ENCODE measurements around the gene B3GNT7.

DNA sequence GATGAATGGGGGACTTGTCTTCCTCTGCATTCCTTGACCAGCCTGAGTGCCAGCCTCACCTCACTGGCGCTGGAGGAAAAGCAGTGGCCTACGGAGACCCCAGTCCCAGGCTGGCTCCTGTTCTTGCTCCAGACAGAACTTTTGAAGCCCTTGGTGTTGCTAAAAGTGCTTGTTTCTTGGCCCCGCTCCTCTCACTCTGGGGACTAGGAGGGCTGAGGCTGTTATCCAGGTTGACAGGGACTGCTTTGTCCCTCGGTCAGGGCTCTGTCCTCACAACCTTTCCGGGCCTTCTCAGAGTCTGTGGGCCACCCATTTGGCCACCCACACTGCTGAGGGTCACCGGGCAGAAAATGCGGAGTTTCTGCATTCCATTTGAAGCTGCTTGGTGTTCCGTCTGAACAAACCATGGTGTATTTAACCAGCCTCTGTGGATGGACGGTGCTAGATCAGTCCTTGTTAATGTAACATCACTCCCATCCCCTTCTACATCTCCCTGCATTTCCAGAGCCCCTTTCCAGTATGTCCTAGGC lies 25.6 kb downstream of the B3GNT7 start:
- TF ChIP-seq, protein P1, sequence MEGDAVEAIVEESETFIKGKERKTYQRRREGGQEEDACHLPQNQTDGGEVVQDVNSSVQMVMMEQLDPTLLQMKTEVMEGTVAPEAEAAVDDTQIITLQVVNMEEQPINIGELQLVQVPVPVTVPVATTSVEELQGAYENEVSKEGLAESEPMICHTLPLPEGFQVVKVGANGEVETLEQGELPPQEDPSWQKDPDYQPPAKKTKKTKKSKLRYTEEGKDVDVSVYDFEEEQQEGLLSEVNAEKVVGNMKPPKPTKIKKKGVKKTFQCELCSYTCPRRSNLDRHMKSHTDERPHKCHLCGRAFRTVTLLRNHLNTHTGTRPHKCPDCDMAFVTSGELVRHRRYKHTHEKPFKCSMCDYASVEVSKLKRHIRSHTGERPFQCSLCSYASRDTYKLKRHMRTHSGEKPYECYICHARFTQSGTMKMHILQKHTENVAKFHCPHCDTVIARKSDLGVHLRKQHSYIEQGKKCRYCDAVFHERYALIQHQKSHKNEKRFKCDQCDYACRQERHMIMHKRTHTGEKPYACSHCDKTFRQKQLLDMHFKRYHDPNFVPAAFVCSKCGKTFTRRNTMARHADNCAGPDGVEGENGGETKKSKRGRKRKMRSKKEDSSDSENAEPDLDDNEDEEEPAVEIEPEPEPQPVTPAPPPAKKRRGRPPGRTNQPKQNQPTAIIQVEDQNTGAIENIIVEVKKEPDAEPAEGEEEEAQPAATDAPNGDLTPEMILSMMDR (conservative IDR thresholded peaks at IDR 0.05; ENCODE audit: low read length), result no peak
- TF ChIP-seq EZH2phosphoT487 (IDR thresholded peaks at IDR 0.05; ENCODE audit: borderline replicate concordance, low read depth, low read length), result no peak
